Fibroblast of pulmonary artery (primary cell): Measurements from ENCODE around the gene GBA2.
A peak's percentile ranks its signal among the peaks of the same experiment; 100 is the strongest.

ENCODE experiments used
- DNase-seq: peaks from one replicate; pipeline ENCODE4 v3.0.0-alpha.2; 2010; ENCODE audit warnings: low read depth
- H3K4me3 ChIP-seq: replicated peaks from 2 replicates; pipeline ENCODE4 v1.5.1; 2011; ENCODE audit warnings: low read depth, mild to moderate bottlenecking, control low read depth, low read length, moderate library complexity
- TF ChIP-seq, protein P1 (sequence below): IDR thresholded peaks from 2 replicates; pipeline ENCODE4 v1.5.1; 2011; ENCODE audit warnings: mild to moderate bottlenecking, control low read depth, low read length, inconsistent platforms; ENCODE audit errors: missing control alignments

GBA2 gene

DNA sequence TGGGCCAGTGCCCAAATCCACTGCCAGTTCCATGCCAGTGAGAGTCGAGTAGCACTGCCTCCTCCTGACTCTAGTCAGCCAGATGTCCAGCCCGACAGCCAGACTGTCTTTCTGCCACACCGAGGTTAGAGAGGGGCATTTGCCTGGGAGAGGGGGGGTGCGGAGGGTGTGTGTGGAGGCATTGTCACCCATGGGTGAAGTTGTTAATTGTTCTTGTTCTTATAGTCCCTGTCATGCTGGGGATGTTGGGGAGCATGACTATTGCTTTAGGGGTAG is 1.2 kb upstream of the GBA2 start:
- H3K4me3 ChIP-seq = peak overlapping the region; percentile 94
- TF ChIP-seq, protein P1, sequence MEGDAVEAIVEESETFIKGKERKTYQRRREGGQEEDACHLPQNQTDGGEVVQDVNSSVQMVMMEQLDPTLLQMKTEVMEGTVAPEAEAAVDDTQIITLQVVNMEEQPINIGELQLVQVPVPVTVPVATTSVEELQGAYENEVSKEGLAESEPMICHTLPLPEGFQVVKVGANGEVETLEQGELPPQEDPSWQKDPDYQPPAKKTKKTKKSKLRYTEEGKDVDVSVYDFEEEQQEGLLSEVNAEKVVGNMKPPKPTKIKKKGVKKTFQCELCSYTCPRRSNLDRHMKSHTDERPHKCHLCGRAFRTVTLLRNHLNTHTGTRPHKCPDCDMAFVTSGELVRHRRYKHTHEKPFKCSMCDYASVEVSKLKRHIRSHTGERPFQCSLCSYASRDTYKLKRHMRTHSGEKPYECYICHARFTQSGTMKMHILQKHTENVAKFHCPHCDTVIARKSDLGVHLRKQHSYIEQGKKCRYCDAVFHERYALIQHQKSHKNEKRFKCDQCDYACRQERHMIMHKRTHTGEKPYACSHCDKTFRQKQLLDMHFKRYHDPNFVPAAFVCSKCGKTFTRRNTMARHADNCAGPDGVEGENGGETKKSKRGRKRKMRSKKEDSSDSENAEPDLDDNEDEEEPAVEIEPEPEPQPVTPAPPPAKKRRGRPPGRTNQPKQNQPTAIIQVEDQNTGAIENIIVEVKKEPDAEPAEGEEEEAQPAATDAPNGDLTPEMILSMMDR = no peak
- DNase-seq = no peak

DNA sequence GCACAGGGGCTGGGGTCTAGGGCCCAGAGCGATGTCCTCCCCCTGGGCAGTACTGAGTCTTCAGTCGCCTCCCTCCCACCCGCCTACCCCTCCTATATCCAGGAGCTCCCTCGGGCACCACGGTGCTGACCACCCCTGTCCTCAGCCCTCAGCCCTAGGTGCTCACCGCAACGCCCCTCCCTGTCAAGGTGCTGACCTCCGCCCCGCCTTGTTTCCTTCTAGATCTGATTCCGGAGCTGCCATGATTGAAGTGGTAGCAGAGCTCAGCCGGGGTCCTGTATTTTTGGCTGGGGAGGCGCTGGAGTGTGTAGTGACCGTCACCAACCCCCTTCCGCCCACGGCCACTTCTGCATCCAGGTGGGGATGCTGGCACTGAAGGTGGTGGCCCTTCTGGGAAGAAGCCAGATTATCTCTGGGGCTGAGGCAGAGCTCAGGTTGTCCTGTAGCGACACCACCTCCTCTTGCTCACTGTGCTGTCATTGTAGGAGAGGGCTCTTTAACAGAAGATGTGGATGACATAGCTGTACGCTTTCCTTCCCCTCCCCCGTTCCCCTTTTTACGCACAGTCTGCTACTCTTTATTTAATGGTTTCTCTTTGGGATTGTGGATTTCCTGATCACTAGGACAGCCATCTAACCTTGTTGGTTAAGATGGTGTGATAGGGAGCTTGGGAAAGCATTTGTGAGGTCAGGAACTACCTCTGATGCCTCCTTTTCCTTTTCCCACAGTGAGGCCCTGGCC is 657 bp upstream of the GBA2 start:
- TF ChIP-seq, protein P1 = no peak
- peak overlapping the region; percentile 94 for H3K4me3 ChIP-seq
- no peak for DNase-seq

DNA sequence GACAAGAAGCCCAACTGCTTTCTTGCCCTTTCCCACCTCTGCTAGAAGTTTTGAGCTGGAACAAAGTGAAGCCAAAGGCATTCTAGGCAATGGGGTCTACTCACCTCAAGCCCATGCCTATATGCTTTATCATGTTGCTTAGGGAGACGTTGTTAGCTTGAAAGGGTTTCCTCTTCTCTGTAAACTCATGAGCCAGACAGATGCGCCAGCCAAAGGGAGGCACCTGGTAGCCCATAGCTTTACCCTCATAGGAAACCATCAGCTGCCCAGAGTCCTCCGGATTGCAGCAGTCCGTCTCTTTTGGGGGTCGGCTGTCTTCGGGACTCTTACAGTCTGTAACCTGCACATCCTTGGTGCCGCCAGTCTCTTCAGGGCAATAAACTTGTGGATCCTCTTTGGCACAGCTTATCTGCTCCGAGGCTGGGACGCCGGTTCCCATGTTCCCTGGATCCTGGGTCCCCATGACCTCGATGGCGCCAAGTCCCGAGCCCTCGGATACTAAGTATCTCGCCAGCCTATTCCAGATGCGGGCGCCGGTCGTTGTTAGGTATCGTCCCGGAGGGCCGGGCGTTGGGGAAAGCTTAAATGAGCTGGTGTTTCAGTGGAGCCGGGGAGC is 678 bp downstream of the GBA2 start:
- TF ChIP-seq, protein P1 = no peak
- no peak for DNase-seq
- peak overlapping the region; percentile 94 for H3K4me3 ChIP-seq

DNA sequence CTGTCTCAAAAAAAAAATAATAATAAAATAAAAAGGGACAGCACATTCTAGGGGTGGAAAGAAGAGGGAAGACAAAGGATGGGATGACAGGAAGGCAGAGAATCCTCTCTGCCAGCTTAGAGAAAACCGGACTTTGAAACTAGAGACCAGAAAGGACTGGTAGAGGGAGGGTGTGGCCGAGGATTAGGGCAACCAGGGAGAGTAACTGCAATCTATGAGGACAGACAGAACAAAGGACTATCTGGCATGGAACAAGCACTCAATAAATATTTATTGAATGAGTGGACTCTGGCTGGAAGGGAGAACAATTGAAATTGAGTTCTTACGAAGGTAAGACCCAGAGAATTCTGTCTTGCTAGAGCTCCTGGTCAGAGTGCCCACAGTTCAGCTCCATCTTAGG is 2.4 kb downstream of the GBA2 start:
- H3K4me3 ChIP-seq = peak overlapping the region; percentile 94
- TF ChIP-seq, protein P1 = no peak

DNA sequence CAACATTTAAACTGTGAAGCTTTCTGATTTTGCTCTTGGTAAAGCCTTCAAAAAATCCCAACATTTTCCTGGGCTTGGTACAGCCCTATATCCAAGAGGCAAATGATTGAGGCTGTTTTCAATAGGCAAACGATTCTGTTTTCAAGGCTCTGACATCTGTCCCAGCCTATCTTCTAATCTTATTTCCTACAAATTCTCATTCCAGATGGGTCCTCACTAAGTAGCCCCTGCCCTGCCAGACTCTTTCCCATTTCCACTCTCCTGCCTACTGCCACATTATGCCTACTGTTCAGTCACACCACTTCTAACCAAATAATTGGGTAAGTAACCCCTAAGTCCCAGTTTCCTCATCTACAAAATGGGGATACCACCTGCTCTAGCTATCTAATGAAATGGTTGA is 3.5 kb downstream of the GBA2 start:
- no peak for DNase-seq
- TF ChIP-seq, protein P1 = no peak
- peak overlapping the region; percentile 12 for H3K4me3 ChIP-seq

More for the DNA sequence above, 2.4 kb downstream of the GBA2 start:
- no peak for DNase-seq

DNA sequence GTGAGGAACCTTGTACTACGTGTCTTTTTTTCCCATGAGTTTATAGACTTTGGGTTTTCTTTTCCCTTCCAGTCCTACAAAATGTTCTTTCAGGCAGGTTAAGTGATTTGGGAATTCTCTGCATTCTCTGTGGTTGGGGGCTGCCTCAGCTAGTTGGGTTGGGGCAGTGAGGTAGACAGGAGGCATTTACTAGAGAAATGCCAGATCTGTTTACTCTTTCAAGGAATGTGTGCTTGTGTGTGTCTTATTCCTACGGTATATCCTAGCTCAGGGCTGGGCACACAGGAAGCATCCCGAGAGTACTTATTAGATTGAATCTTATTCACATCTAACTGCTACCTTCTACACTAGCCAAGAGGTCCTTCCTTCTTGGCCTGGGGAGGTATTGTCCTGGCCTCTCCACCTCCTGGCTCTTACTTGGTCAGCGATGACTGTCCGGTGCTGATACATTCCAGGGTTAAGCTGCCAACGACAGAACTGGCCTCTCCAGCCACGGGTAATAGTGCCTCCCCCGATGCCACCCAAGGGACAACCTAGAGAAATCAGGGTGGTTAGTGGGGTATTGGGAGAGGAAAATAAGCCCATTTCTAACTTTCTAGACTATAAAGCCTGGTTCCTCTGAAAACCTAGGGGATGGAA is 5.0 kb downstream of the GBA2 start:
- TF ChIP-seq, protein P1 = no peak
- no peak overlapping the region for H3K4me3 ChIP-seq
- DNase-seq = no peak
